Stimulated activated CD4-positive, alpha-beta T cell treated with anti-CD3 and anti-CD28 coated beads, Interleukin-15, amount 100 ng/mL, for 24 hours (primary cell): ENCODE measurements around the gene SERINC3.

ENCODE experiments used
- DNase-seq: peaks from one replicate; pipeline ENCODE4 v3.0.0-alpha.2; 2020

Gene SERINC3

DNA sequence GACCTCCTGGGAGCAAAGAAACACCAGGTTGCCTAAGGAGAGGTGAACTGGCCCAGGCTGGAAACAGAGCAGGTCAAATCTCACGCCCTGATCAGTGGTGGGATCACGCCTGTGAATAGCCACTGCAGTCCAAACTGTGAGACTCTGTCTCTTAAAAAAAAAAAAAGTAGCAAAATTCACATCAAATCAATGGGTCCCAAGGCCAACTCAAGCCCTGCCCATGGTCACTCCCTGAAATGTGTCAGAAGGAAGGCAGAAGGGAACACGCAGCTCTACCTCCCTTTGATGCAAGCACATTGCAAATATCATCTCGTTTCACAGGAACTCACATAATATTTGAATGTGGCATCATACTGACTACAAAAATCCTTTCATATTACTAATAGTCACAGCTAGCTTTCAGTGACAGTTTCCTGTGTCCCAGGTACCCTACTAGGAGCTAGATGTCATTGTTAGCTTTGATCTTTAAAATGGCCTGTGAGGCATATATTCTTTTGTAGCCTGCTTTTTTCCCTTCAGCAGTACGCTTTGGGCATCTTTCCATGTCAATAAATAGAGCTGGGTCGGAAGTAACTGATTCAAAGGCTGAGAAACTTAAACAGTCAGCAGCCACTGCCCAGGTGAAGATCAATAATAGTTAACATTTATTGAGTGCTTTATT lies 60.6 kb downstream of the SERINC3 start:
- DNase-seq = no peak

DNA sequence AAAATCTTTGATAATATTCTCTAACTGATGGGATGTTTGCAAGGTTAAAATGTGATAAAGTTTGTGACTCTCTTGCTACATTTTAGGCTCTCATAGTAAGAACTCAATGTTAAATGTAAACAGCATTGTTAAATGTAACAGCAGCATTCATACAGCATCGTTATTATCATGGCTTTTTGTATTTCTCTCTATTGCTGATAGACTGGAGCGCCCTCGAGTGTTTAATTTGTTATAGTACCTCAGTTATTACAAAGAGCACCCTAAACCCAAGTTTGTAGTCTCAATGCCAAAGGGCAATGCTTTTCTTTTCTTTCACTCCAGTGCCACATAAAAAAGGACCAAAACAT lies 61.1 kb downstream of the SERINC3 start:
- DNase-seq = no peak

DNA sequence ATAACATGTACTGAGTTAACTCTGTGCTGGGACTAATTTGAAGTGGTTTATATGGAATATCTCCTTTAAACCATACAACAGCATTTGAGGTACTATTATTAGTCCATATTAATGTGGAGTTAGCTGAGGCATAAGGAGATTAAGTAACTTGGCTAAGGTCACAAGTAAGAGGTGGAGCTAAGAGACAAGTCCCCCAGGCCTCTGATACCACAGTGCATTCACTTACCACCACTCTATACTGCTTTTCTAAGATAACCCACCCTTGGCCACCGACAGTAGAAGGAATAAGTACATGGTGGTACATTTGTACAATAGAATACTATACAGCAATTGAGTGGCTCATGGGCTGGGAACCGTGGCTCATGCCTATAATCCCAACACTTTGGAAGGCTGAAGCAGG lies 62.6 kb downstream of the SERINC3 start:
- no peak for DNase-seq

DNA sequence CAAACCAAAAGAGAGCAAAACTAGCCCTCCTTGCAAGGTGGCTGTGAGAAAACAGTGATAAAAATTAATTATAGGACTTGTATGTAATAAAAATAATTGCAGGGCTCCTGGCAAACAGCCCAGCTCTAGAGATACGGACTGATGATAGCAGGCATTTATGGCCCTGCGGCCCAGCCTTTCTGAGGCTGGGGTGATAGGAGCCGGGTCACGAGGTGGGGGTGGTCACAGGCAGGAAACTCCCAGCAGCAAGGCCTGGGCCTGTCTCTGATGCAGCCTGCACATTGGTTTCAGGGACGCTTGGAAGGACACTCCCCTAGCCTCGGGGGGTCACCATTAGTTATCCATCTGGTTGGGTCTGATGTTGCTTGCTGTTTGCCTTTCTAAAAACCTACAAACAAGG lies 64.9 kb downstream of the SERINC3 start:
- no peak for DNase-seq

DNA sequence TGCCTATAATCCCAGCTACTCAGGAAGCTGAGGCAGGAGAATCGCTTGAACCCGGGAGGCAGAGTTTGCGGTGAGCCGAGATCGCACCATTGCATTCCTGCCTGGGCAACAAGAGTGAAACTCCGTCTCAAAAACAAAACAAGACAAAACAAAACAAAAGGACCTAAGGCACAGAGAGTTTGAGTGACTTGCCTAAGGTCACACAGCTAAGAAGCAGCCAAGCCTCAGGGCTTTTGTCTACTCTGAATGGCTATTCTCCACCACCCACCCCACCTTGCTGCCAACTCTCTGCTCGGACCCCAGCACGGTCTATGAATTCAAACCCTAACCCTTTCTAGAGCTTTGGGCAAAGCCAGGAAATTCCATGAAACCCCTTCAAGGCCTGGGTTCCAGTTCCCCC lies 65.3 kb downstream of the SERINC3 start:
- no peak for DNase-seq

DNA sequence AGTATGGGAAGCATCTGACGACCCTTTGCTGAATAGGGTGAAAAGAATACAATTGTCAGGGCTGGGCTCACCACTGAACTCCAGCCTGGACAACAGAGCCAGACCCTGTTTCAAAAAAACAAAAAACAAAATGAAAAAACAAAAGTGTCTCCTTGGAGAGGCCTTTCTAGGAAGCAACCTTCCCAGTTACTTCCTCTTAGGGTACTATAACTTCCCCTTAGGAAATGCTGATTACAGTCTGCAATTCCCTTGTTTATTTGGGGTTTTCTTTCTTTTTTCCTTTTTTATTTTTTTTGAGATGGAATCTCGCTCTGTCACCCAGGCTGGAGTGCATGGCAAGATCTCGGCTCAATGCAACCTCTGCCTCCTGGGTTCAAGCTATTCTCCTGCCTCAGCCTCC lies 66.7 kb downstream of the SERINC3 start:
- DNase-seq = no peak

DNA sequence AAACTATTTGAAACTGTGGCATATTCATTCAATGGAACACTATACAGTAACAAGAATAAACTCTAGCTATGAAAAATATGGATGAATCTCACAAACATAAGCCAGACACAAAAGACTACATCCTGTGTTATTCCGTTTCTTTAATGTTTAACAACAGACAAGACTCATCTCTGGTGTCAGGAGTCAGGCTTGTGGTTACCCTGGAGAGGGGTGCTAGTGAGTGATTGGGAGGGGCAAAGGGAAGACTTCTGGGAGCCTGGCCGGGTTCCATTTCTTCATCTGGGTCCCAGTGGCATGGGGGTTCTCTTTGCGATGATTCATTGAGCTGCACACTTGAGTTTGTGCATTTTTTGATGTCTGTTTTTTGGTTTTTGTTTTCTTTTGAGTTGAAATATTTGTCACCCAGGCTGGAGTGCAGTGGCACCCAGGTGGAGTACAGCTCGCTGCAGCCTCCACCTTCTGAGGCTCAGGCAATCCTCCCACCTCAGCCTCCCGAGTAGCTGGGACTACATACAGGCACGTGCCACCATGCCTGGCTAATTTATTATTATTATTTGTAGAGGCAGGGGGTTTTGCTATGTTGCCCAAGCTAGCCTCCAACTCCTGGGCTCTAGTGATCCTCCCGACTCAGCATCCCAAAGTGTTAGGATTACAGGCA lies 67.4 kb downstream of the SERINC3 start:
- DNase-seq = no peak

DNA sequence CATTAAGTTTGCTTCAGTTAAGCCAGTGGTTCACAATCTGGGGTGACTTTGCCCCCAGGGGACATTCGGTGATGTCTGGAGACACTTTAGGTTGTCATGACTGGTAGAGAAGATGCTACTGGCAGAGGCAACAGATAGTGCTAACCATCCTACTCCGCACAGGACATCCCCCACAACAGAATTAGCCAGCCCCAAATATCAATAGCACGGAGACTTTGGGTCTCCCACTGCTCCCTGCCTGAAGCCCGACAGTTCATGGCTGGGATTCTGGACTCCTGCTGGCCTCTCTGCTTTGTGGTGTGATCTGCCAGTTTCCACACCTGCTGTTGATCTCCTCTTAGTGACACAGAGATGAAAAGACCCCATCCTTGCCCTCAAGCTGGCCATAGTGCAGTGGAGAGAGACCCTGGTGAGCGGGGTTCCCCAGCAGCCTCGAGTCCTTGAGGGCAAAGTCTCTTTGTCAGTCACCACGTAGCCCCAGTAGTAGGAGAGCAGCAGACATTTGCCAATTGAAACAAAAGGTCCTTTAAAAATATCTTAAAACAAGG lies 70.9 kb downstream of the SERINC3 start:
- DNase-seq = no peak

DNA sequence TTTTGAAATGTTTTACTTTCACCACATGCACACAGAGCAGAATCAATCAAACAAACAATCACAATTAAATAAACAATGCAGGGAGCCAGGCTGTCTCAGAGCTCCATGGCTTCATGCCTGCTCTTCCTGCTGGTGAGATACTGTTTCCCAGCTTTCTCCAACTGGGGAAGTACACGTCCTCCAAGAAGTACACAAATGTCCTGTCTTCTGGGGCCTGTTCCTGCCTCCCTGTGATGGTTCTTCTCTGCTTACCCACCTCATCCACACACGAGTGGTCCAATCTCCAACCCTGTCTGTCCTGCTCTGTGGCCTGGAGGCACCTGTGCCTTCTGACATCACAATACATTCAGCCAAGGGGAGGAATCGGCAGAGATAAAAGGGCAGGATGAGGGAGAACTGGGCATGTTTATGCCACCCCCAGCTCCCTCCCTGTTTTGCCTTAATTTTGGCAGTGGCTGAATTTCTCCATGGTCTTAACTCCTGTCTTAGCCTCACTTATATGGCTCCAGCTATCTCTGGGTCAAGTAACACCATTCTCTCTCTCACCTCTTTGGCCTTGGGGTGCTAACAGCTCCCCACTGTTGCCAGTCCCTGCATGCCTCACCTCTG lies 71.5 kb downstream of the SERINC3 start:
- no peak for DNase-seq

DNA sequence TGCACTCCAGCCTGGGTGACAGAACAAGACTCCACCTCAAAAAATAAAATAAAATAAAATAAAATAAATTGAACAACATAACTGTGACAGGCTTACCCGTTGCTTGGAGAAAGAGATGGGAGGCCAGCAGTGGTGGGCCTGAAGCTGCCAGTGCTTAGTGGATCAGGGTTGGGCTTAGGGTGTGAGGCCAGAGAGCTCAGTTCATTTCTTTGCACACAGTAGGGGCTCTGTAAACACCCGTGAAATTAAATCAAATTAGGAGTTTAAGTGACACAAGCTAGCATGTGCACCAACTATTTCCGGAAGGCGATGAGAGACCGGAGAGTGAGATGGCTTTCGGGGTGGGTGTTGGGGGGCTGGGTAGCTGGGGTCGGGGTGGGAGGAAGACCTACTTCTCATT lies 72.0 kb downstream of the SERINC3 start:
- no peak for DNase-seq

DNA sequence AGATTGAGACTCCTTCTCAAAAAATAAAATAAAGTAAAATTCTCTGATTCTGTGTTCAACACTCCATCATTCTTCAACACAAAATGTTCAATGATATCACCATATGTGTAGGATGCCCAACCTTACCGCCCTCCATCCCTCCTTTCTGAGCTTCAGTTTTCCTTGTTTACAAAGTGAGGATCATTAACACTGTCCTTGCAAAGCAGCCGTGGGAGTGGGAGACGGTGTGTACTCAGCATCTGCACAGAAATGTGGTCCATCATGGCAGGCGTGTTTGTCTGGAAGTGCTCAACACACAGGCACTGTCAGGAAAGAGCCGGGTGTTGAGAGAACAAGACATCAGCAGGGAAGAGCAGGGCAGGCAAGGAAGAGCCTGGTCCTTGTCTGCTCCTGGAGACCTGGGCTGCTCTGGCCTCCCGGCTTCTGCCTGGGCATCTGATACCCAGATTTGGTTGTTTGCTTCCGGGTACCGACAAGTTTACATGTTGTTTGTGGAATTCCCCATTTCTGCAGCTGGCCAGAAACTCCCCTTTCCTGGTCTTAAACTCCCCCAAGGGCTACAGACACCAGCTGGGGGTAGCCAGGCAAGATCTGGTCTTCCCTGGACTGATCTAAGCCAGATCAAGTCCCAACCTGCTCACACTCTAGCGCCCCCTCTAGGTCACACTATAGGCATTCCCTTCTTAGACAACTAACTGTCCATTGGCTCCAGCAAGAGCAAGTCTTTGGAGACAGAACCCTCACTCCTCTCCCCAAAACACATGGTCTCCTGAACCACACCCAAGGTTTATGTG lies 72.9 kb downstream of the SERINC3 start:
- DNase-seq = peak; percentile 16

DNA sequence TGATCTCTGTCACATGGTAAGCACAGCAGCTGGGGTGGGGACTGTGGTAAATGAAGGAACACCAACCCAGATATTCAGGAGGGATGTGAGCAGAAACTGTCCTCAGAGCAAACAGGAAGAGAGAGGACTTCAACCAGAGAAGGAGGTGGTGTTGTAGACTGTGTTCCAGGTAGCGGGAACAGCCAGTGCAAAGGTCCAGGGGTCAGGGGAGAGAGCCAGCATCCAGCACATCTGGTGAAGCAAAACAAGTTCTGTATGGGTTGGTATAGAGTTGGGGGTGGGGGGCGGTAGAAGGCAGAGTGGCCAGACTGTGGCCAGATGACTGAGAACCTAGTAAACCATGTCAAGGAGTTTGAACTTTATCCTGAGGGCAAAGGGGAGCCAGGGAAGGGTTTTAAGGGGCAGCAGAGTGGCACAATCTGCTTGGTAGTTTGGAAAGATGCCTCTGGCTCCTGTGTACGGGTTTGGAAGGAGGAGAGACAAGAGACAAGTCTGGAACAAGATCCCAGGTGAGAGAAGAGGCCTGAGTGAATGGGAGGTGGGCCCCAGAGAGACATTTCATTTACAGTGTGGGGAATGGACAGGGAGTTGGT lies 73.9 kb downstream of the SERINC3 start:
- no peak for DNase-seq
